Liver (tissue), 3 donors: ENCODE data around the gene BCKDHB.

ENCODE experiments used
- EGR1 ChIP-seq, 2 donors: IDR thresholded peaks; 2 replicates each; pipeline ENCODE4 v1.6.1; 2016 to 2018; ENCODE audit warnings: antibody characterized with exemption in 2 of 2, low read depth in 2 of 2
- FOXA1 ChIP-seq: IDR thresholded peaks from 2 replicates; pipeline ENCODE4 v1.6.1; 2016; ENCODE audit warnings: antibody characterized with exemption
- FOXA2 ChIP-seq: IDR thresholded peaks from 2 replicates; pipeline ENCODE4 v1.6.1; 2016; ENCODE audit warnings: antibody characterized with exemption
- GABPA ChIP-seq, 2 donors: IDR thresholded peaks in 1 of 2; conservative IDR thresholded peaks in 1 of 2; 2 replicates each; pipeline ENCODE4 v1.6.1; 2016; ENCODE audit warnings: antibody characterized with exemption in 2 of 2, mild to moderate bottlenecking in 1 of 2, moderate library complexity in 1 of 2
- JUND ChIP-seq, 2 donors: IDR thresholded peaks; 2 replicates each; pipeline ENCODE4 v1.6.1; 2016; ENCODE audit warnings: antibody characterized with exemption in 2 of 2
- RAD21 ChIP-seq, 2 donors: IDR thresholded peaks; 2 replicates each; pipeline ENCODE4 v1.6.1; 2016; ENCODE audit warnings: antibody characterized with exemption in 2 of 2, mild to moderate bottlenecking in 2 of 2
- REST ChIP-seq: IDR thresholded peaks from 2 replicates; pipeline ENCODE4 v1.6.1; 2016; ENCODE audit warnings: antibody characterized with exemption, mild to moderate bottlenecking
- SP1 ChIP-seq: IDR thresholded peaks from 2 replicates; pipeline ENCODE4 v1.6.1; 2018; ENCODE audit warnings: antibody characterized with exemption, mild to moderate bottlenecking
- TAF1 ChIP-seq: conservative IDR thresholded peaks from 2 replicates; pipeline ENCODE4 v1.6.1; 2016; ENCODE audit warnings: antibody characterized with exemption, mild to moderate bottlenecking
- YY1 ChIP-seq: IDR thresholded peaks from 2 replicates; pipeline ENCODE4 v1.6.1; 2016; ENCODE audit warnings: antibody characterized with exemption, mild to moderate bottlenecking
- TF ChIP-seq, protein P1 (sequence below): fragments of 150-350 bp; IDR thresholded peaks from 2 replicates; pipeline ENCODE4 v1.5.1; 2017; ENCODE audit warnings: improper control_type of control experiment, low read depth, low read length; ENCODE audit not compliant: missing input control
- TF ChIP-seq, protein P2 (sequence below): IDR thresholded peaks from 2 replicates; pipeline ENCODE4 v1.6.1; 2016; ENCODE audit warnings: antibody characterized with exemption
- TF ChIP-seq, protein P3 (sequence below): IDR thresholded peaks from 2 replicates; pipeline ENCODE4 v1.6.1; 2016; ENCODE audit warnings: antibody characterized with exemption
- donor health status: healthy.
- donor health status: healthy.

GRCh38 chr6:80091506-80091905 is 15.0 kb upstream of the BCKDHB start:
- TF ChIP-seq, protein P1, sequence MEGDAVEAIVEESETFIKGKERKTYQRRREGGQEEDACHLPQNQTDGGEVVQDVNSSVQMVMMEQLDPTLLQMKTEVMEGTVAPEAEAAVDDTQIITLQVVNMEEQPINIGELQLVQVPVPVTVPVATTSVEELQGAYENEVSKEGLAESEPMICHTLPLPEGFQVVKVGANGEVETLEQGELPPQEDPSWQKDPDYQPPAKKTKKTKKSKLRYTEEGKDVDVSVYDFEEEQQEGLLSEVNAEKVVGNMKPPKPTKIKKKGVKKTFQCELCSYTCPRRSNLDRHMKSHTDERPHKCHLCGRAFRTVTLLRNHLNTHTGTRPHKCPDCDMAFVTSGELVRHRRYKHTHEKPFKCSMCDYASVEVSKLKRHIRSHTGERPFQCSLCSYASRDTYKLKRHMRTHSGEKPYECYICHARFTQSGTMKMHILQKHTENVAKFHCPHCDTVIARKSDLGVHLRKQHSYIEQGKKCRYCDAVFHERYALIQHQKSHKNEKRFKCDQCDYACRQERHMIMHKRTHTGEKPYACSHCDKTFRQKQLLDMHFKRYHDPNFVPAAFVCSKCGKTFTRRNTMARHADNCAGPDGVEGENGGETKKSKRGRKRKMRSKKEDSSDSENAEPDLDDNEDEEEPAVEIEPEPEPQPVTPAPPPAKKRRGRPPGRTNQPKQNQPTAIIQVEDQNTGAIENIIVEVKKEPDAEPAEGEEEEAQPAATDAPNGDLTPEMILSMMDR: no peak
- TF ChIP-seq, protein P2, sequence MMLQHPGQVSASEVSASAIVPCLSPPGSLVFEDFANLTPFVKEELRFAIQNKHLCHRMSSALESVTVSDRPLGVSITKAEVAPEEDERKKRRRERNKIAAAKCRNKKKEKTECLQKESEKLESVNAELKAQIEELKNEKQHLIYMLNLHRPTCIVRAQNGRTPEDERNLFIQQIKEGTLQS: no peak
- no peak for TF ChIP-seq TAF1
- TF ChIP-seq FOXA1: no peak
- no peak for TF ChIP-seq YY1
- no peak for TF ChIP-seq REST
- TF ChIP-seq SP1: no peak
- TF ChIP-seq EGR1 (IDR thresholded peaks at IDR 0.05; ENCODE audit: low read depth in 2 of 2): no peak
- no peak for TF ChIP-seq JUND (IDR thresholded peaks at IDR 0.05)
- no peak for TF ChIP-seq RAD21 (IDR thresholded peaks at IDR 0.05)
- no peak for TF ChIP-seq GABPA (IDR thresholded peaks at IDR 0.05 in 1 of 2, conservative IDR thresholded peaks at IDR 0.05 in 1 of 2)
- no peak for TF ChIP-seq FOXA2
- TF ChIP-seq, protein P3, sequence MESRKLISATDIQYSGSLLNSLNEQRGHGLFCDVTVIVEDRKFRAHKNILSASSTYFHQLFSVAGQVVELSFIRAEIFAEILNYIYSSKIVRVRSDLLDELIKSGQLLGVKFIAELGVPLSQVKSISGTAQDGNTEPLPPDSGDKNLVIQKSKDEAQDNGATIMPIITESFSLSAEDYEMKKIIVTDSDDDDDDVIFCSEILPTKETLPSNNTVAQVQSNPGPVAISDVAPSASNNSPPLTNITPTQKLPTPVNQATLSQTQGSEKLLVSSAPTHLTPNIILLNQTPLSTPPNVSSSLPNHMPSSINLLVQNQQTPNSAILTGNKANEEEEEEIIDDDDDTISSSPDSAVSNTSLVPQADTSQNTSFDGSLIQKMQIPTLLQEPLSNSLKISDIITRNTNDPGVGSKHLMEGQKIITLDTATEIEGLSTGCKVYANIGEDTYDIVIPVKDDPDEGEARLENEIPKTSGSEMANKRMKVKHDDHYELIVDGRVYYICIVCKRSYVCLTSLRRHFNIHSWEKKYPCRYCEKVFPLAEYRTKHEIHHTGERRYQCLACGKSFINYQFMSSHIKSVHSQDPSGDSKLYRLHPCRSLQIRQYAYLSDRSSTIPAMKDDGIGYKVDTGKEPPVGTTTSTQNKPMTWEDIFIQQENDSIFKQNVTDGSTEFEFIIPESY: no peak
